Measurements from ENCODE around the gene STAM2. TPM values are rescaled to one million over a fixed set of nuclear protein-coding genes. Genes with fewer than 3 reads are reported as not detected.

The STAM2 gene
- total and polyA plus RNA-seq, 2 of the 13 experiments (the other 11 are each of a cell fraction or from before 2014, with no cell fraction given): 14.7 to 24.1 TPM

GRCh38 chr2:152175368-152176112 lies at the start of gene STAM2 (continued):
- TF ChIP-seq, protein P1, sequence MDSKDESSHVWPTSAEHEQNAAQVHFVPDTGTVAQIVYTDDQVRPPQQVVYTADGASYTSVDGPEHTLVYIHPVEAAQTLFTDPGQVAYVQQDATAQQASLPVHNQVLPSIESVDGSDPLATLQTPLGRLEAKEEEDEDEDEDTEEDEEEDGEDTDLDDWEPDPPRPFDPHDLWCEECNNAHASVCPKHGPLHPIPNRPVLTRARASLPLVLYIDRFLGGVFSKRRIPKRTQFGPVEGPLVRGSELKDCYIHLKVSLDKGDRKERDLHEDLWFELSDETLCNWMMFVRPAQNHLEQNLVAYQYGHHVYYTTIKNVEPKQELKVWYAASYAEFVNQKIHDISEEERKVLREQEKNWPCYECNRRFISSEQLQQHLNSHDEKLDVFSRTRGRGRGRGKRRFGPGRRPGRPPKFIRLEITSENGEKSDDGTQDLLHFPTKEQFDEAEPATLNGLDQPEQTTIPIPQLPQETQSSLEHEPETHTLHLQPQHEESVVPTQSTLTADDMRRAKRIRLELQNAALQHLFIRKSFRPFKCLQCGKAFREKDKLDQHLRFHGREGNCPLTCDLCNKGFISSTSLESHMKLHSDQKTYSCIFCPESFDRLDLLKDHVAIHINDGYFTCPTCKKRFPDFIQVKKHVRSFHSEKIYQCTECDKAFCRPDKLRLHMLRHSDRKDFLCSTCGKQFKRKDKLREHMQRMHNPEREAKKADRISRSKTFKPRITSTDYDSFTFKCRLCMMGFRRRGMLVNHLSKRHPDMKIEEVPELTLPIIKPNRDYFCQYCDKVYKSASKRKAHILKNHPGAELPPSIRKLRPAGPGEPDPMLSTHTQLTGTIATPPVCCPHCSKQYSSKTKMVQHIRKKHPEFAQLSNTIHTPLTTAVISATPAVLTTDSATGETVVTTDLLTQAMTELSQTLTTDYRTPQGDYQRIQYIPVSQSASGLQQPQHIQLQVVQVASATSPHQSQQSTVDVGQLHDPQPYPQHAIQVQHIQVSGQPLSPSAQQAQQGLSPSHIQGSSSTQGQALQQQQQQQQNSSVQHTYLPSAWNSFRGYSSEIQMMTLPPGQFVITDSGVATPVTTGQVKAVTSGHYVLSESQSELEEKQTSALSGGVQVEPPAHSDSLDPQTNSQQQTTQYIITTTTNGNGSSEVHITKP (CRISPR knock-in tag; IDR thresholded peaks at IDR 0.05; ENCODE audit: low read depth): peak; percentile 58; the same call in 1 of the 2 replicates
- TF ChIP-seq, protein P2, sequence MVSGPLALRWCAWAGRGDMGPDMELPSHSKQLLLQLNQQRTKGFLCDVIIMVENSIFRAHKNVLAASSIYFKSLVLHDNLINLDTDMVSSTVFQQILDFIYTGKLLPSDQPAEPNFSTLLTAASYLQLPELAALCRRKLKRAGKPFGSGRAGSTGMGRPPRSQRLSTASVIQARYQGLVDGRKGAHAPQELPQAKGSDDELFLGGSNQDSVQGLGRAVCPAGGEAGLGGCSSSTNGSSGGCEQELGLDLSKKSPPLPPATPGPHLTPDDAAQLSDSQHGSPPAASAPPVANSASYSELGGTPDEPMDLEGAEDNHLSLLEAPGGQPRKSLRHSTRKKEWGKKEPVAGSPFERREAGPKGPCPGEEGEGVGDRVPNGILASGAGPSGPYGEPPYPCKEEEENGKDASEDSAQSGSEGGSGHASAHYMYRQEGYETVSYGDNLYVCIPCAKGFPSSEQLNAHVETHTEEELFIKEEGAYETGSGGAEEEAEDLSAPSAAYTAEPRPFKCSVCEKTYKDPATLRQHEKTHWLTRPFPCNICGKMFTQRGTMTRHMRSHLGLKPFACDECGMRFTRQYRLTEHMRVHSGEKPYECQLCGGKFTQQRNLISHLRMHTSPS (CRISPR knock-in tag; IDR thresholded peaks at IDR 0.05; ENCODE audit: low read depth): peak; percentile 57; the same call in 1 of the 2 replicates
- peak; percentile 78 for TF ChIP-seq ZNF143 (CRISPR knock-in tag; IDR thresholded peaks at IDR 0.05)
- TF ChIP-seq JUN (CRISPR knock-in tag; IDR thresholded peaks at IDR 0.05): no peak
- TF ChIP-seq SALL2 (CRISPR knock-in tag; IDR thresholded peaks at IDR 0.05): peak; percentile 98
- TF ChIP-seq MTA3 (CRISPR knock-in tag; IDR thresholded peaks at IDR 0.05): no peak
- TF ChIP-seq IKZF4 (CRISPR knock-in tag; IDR thresholded peaks at IDR 0.05; ENCODE audit: borderline replicate concordance, low read depth, not compliant biosample characterization): peak; percentile 16
- TF ChIP-seq, protein P3, sequence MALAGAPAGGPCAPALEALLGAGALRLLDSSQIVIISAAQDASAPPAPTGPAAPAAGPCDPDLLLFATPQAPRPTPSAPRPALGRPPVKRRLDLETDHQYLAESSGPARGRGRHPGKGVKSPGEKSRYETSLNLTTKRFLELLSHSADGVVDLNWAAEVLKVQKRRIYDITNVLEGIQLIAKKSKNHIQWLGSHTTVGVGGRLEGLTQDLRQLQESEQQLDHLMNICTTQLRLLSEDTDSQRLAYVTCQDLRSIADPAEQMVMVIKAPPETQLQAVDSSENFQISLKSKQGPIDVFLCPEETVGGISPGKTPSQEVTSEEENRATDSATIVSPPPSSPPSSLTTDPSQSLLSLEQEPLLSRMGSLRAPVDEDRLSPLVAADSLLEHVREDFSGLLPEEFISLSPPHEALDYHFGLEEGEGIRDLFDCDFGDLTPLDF (CRISPR knock-in tag; IDR thresholded peaks at IDR 0.05): peak; percentile 90
- TF ChIP-seq HMGXB4 (CRISPR knock-in tag; IDR thresholded peaks at IDR 0.05; ENCODE audit: borderline replicate concordance in 1 of 2, low read depth in 1 of 2): peak; percentile 95 to 97
